WTC11 (cell line): ENCODE measurements around the gene LARP4B. TPM values are rescaled to one million over a fixed set of nuclear protein-coding genes. Genes with fewer than 3 reads are reported as not detected.

Source experiments
- ATAC-seq: fragments of 200-7000 bp; cut with Tn5 transposase; 2 replicates; pipeline ENCODE4 v1.10.0; 2021; ENCODE audit warnings: mild to moderate bottlenecking, moderate library complexity
- CTCF ChIA-PET: fragments of 300-600 bp; sonication (Branson Sonifier 250); formaldehyde crosslinking; loops from one replicate; lab custom pipeline; 2021; ENCODE audit warnings: antibody characterized with exemption; lab: Charles Lee
- POLR2A ChIA-PET: fragments of 350-600 bp; sonication (Branson Sonifier 250); formaldehyde crosslinking; loops from one replicate; lab custom pipeline; 2021; ENCODE audit warnings: antibody characterized with exemption; lab: Charles Lee
- DNase-seq: peaks from one replicate; pipeline ENCODE4 v3.0.0; 2021; ENCODE audit warnings: low spot score
- H3K27ac Mint-ChIP-seq: 2 replicates; pipeline ENCODE4 v1.8.0; 2021; ENCODE audit warnings: mixed read lengths
- H3K27me3 Mint-ChIP-seq: 2 replicates; pipeline ENCODE4 v1.8.0; 2021; ENCODE audit warnings: low read depth, mild to moderate bottlenecking, moderate library complexity, mixed read lengths
- H3K36me3 Mint-ChIP-seq: 2 replicates; pipeline ENCODE4 v1.8.0; 2021; ENCODE audit warnings: mixed read lengths
- H3K4me1 Mint-ChIP-seq: 2 replicates; pipeline ENCODE4 v1.8.0; 2022; ENCODE audit warnings: mixed read lengths
- H3K4me3 Mint-ChIP-seq: 2 replicates; pipeline ENCODE4 v1.8.0; 2021; ENCODE audit warnings: mild to moderate bottlenecking, moderate library complexity, mixed read lengths
- H3K9me3 Mint-ChIP-seq: 2 replicates; pipeline ENCODE4 v1.8.0; 2021; ENCODE audit warnings: mixed read lengths
- ARID4B ChIP-seq: sonication (generic); formaldehyde crosslinking; IDR thresholded peaks from 2 replicates; pipeline ENCODE4 v1.8.0; 2023; ENCODE audit warnings: missing genetic modification reagents, mild to moderate bottlenecking, borderline replicate concordance
- ELF4 ChIP-seq: sonication (generic); formaldehyde crosslinking; IDR thresholded peaks from 2 replicates; pipeline ENCODE4 v1.8.1; 2022; ENCODE audit warnings: low read depth, mild to moderate bottlenecking, moderate library complexity, missing genetic modification reagents
- ERG ChIP-seq: fragments of 250-450 bp; sonication (Bioruptor Pico); IDR thresholded peaks from 2 replicates; pipeline ENCODE4 v1.8.0; 2021; ENCODE audit warnings: mild to moderate bottlenecking
- GRHL2 ChIP-seq: fragments of 250-450 bp; sonication (Bioruptor Pico); IDR thresholded peaks from 2 replicates; pipeline ENCODE4 v1.8.0; 2022; ENCODE audit warnings: mild to moderate bottlenecking, moderate library complexity; ENCODE audit not compliant: insufficient replicate concordance, severe bottlenecking
- GTF2I ChIP-seq: fragments of 250-450 bp; sonication (Bioruptor Pico); conservative IDR thresholded peaks from 2 replicates; pipeline ENCODE4 v1.4.0; 2021; ENCODE audit warnings: mild to moderate bottlenecking
- JUN ChIP-seq: sonication (generic); formaldehyde crosslinking; IDR thresholded peaks from 2 replicates; pipeline ENCODE4 v1.8.0; 2023; ENCODE audit warnings: mild to moderate bottlenecking, missing genetic modification reagents
- MAX ChIP-seq: sonication (generic); formaldehyde crosslinking; IDR thresholded peaks from 2 replicates; pipeline ENCODE4 v1.8.0; 2022; ENCODE audit warnings: mild to moderate bottlenecking, missing genetic modification reagents
- MLX ChIP-seq: sonication (generic); formaldehyde crosslinking; IDR thresholded peaks from 2 replicates; pipeline ENCODE4 v1.8.1; 2023; ENCODE audit warnings: mild to moderate bottlenecking, missing genetic modification reagents, moderate library complexity
- MYBL2 ChIP-seq: sonication (generic); formaldehyde crosslinking; IDR thresholded peaks from 2 replicates; pipeline ENCODE4 v1.8.1; 2023; ENCODE audit warnings: mild to moderate bottlenecking, moderate library complexity, missing genetic modification reagents
- NFATC4 ChIP-seq: fragments of 250-450 bp; sonication (Bioruptor Pico); IDR thresholded peaks from 2 replicates; pipeline ENCODE4 v1.9.0; 2021; ENCODE audit warnings: mild to moderate bottlenecking
- RELA ChIP-seq: sonication (generic); formaldehyde crosslinking; IDR thresholded peaks from 2 replicates; pipeline ENCODE4 v1.8.1; 2022; ENCODE audit warnings: missing genetic modification reagents, mild to moderate bottlenecking, borderline replicate concordance
- STAT6 ChIP-seq: sonication (generic); formaldehyde crosslinking; conservative IDR thresholded peaks from 2 replicates; pipeline ENCODE4 v1.8.1; 2023; ENCODE audit warnings: mild to moderate bottlenecking, low read depth, missing genetic modification reagents, moderate library complexity
- TCF7 ChIP-seq: sonication (generic); formaldehyde crosslinking; IDR thresholded peaks from 2 replicates; pipeline ENCODE4 v1.8.0; 2022; ENCODE audit warnings: mild to moderate bottlenecking, low read depth, missing genetic modification reagents, moderate library complexity
- TP53 ChIP-seq: sonication (generic); formaldehyde crosslinking; IDR thresholded peaks from 2 replicates; pipeline ENCODE4 v1.8.1; 2023; ENCODE audit warnings: mild to moderate bottlenecking, missing genetic modification reagents
- ZBTB21 ChIP-seq: sonication (generic); formaldehyde crosslinking; IDR thresholded peaks from 2 replicates; pipeline ENCODE4 v1.8.1; 2023; ENCODE audit warnings: mild to moderate bottlenecking, missing genetic modification reagents, borderline replicate concordance
- ZNF219 ChIP-seq: sonication (generic); formaldehyde crosslinking; IDR thresholded peaks from 2 replicates; pipeline ENCODE4 v1.8.0; 2023; ENCODE audit warnings: missing genetic modification reagents, mild to moderate bottlenecking, borderline replicate concordance
- total RNA-seq: library from RNA; stranded (reverse); gene quantifications from 3 replicates; pipeline ENCODE4 v1.2.3, GENCODE V29; 2021

Gene LARP4B
- total RNA-seq, 1 experiment from 2014 or later: 87.1 TPM

- Mint-ChIP-seq H3K4me1 (no peaks in the 10 kb centered on the region), H3K36me3 (peaks cover 33% of the 10 kb centered on the region), H3K27me3 (no peaks in the 10 kb centered on the region), H3K27ac (no peak overlapping the region), H3K4me3 (no peak overlapping the region), H3K9me3 (peaks cover under 1% of the 10 kb centered on the region)
- DNase-seq (no peak), ATAC-seq (no peak)
- TF ChIP-seq ARID4B (CRISPR knock-in tag): no peak
- TF ChIP-seq ZNF219 (CRISPR knock-in tag): no peak
- no peak for TF ChIP-seq TCF7
- no peak for TF ChIP-seq MAX (CRISPR knock-in tag)
- no peak for TF ChIP-seq MLX
- TF ChIP-seq ERG (CRISPR knock-in tag): no peak
- no peak for TF ChIP-seq ZBTB21
- no peak for TF ChIP-seq GTF2I
- TF ChIP-seq RELA (CRISPR knock-in tag): no peak
- TF ChIP-seq ELF4: no peak
- TF ChIP-seq GRHL2: no peak
- TF ChIP-seq JUN (CRISPR knock-in tag): no peak
- TF ChIP-seq TP53: no peak
- no peak for TF ChIP-seq MYBL2
- CTCF ChIA-PET: no interaction called here
- POLR2A ChIA-PET: no interaction called here
Observed at GRCh38 chr10:844552-844951, 87.0 kb downstream of the LARP4B start.

GRCh38 chr10:843703-844102, 87.8 kb downstream of the LARP4B start:
- CTCF ChIA-PET: interaction anchor here (0.6 kb wide), 2 partner anchors 9 to 200 kb away, joined by 3 read pairs; no protein-coding TSS in a partner anchor

More at GRCh38 chr10:843703-844102, 87.8 kb downstream of the LARP4B start:
- POLR2A ChIA-PET: no interaction called here
- ATAC-seq: no peak
- DNase-seq: no peak
- no peaks in the 10 kb centered on the region for H3K4me1 Mint-ChIP-seq
- no peaks in the 10 kb centered on the region for H3K9me3 Mint-ChIP-seq
- H3K27ac Mint-ChIP-seq: no peak overlapping the region
- no peaks in the 10 kb centered on the region for H3K27me3 Mint-ChIP-seq
- TF ChIP-seq STAT6: no peak
- no peak for TF ChIP-seq NFATC4
- no peak for TF ChIP-seq MYBL2
- no peak overlapping the region for H3K4me3 Mint-ChIP-seq
- peaks cover 37% of the 10 kb centered on the region for H3K36me3 Mint-ChIP-seq
